ENCODE results near the gene SYNPO2L. TPM values are rescaled to one million over a fixed set of nuclear protein-coding genes. Genes with fewer than 3 reads are reported as not detected.
"Not testable (repeated sequence)": the region's sequence is repeated elsewhere in the genome, so short reads cannot be mapped to it uniquely, and the experiment has no call there.

The SYNPO2L gene
- total RNA-seq, 2 donors from 2014 or later = not detected

- no peak for DNase-seq
These were observed 28.5 kb downstream of the SYNPO2L start for GRCh38 chr10:73627300-73627699.

GRCh38 chr10:73625884-73626752, 29.7 kb downstream of the SYNPO2L start:
- intact Hi-C loops (cut with DNase I, micrococcal nuclease) = no loop called here

More at GRCh38 chr10:73627300-73627699, 28.5 kb downstream of the SYNPO2L start:
- intact Hi-C loops (cut with DNase I, micrococcal nuclease) = no loop called here
- no peak for ATAC-seq

GRCh38 chr10:73625004-73625883, 30.6 kb downstream of the SYNPO2L start:
- peak; percentile 50 for ATAC-seq
- intact Hi-C loops (cut with DNase I, micrococcal nuclease) = no loop called here
- peak in 1 of 2 donors; percentile 48 for DNase-seq

More at GRCh38 chr10:73625884-73626752, 29.7 kb downstream of the SYNPO2L start:
- ATAC-seq (peak; percentile 90), DNase-seq (peak; percentile 97)

GRCh38 chr10:73623056-73623455, 32.8 kb downstream of the SYNPO2L start:
- intact Hi-C loops (cut with DNase I, micrococcal nuclease) = no loop called here
- DNase-seq (no peak), ATAC-seq (no peak)

GRCh38 chr10:73620974-73621373, 34.9 kb downstream of the SYNPO2L start:
- ATAC-seq (peak; percentile 47), DNase-seq (peak; percentile 36 to 49)
- intact Hi-C loops (cut with DNase I, micrococcal nuclease) = not testable (repeated sequence)

GRCh38 chr10:73617143-73617542, 38.7 kb downstream of the SYNPO2L start:
- intact Hi-C loops (cut with DNase I, micrococcal nuclease); DNase-seq; ATAC-seq: not testable (repeated sequence)

GRCh38 chr10:73614720-73615119, 41.1 kb downstream of the SYNPO2L start:
- intact Hi-C loops (cut with DNase I, micrococcal nuclease) = no loop called here
- DNase-seq (no peak), ATAC-seq (no peak)

- intact Hi-C loops (cut with DNase I, micrococcal nuclease) = no loop called here
- no peak for DNase-seq
- no peak for ATAC-seq
These were observed 46.7 kb downstream of the SYNPO2L start for GRCh38 chr10:73609116-73609515.

GRCh38 chr10:73601486-73601921, 54.3 kb downstream of the SYNPO2L start:
- DNase-seq = peak; percentile 62 to 87

GRCh38 chr10:73597346-73597745, 58.5 kb downstream of the SYNPO2L start:
- ATAC-seq (no peak), DNase-seq (no peak)
- intact Hi-C loops (cut with DNase I, micrococcal nuclease) = no loop called here

More at GRCh38 chr10:73601486-73601921, 54.3 kb downstream of the SYNPO2L start:
- peak; percentile 97 for ATAC-seq
- intact Hi-C loops (cut with DNase I, micrococcal nuclease) = no loop called here

Other genes with a start within 250 kb of the SYNPO2L start
- gene ANXA7, start 242.0 kb downstream of the SYNPO2L start, total RNA-seq = 100 to 1,000 TPM in 1 of 2 donors, 10 to 100 TPM in 1; 97.5 to 114 TPM
- 1 to 10 TPM; 1.5 to 1.9 TPM for gene MSS51, start 222.5 kb downstream of the SYNPO2L start, total RNA-seq
- 10 to 100 TPM; 28.8 to 29.3 TPM for gene PPP3CB, start 160.0 kb downstream of the SYNPO2L start, total RNA-seq
- gene USP54, start 64.7 kb downstream of the SYNPO2L start, total RNA-seq = 100 to 1,000 TPM; 111 to 121 TPM
- not detected for gene MYOZ1, start 14.6 kb downstream of the SYNPO2L start, total RNA-seq
- 1 to 10 TPM; 8.0 to 9.8 TPM for gene AGAP5, start 42.1 kb upstream of the SYNPO2L start, total RNA-seq
- gene SEC24C, start 88.3 kb upstream of the SYNPO2L start, total RNA-seq = 10 to 100 TPM; 65.1 to 75.5 TPM
- gene CHCHD1, start 126.0 kb upstream of the SYNPO2L start, total RNA-seq = 10 to 100 TPM; 26.0 to 28.5 TPM
- gene ZSWIM8, start 129.6 kb upstream of the SYNPO2L start, total RNA-seq = 10 to 100 TPM; 60.4 to 67.1 TPM
- 10 to 100 TPM; 21.4 to 24.3 TPM for gene NDST2, start 155.6 kb upstream of the SYNPO2L start, total RNA-seq
- 10 to 100 TPM; 52.3 to 56.1 TPM for gene CAMK2G, start 218.5 kb upstream of the SYNPO2L start, total RNA-seq

All from left colon (tissue), 2 donors.